ENCODE data around the gene KANK4. TPM values are rescaled to one million over a fixed set of nuclear protein-coding genes. Genes with fewer than 3 reads are reported as not detected.

The KANK4 gene
- polyA plus RNA-seq, 2 of the 4 experiments (the other 2 are of a cell fraction), result 0.66 to 0.81 TPM

DNA sequence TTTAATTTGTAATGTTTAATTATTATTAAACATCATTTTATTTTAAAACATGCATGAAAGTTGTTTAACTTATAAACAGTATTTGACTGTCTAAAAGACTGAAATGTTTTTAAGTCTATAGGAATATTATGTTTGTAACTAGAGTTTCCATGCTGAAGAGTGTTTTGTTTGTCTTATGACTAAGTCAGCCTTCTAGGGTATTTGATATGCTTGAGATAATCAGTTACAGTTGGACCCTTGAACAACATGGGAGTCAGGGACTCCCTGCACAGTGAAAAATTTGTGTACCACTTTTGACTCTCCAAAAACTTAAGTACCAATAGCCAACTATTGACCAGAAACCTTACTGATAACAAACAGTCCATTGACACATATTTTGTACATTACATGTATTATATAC lies 45.5 kb upstream of the KANK4 start:
- TF ChIP-seq, protein P1, sequence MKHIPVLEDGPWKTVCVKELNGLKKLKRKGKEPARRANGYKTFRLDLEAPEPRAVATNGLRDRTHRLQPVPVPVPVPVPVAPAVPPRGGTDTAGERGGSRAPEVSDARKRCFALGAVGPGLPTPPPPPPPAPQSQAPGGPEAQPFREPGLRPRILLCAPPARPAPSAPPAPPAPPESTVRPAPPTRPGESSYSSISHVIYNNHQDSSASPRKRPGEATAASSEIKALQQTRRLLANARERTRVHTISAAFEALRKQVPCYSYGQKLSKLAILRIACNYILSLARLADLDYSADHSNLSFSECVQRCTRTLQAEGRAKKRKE (CRISPR knock-in tag; IDR thresholded peaks at IDR 0.05; ENCODE audit: low read depth), result no peak
- TF ChIP-seq, protein P2, sequence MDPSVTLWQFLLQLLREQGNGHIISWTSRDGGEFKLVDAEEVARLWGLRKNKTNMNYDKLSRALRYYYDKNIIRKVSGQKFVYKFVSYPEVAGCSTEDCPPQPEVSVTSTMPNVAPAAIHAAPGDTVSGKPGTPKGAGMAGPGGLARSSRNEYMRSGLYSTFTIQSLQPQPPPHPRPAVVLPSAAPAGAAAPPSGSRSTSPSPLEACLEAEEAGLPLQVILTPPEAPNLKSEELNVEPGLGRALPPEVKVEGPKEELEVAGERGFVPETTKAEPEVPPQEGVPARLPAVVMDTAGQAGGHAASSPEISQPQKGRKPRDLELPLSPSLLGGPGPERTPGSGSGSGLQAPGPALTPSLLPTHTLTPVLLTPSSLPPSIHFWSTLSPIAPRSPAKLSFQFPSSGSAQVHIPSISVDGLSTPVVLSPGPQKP (IDR thresholded peaks at IDR 0.05; ENCODE audit: low read depth, low read length), result no peak
- TF ChIP-seq, protein P3, sequence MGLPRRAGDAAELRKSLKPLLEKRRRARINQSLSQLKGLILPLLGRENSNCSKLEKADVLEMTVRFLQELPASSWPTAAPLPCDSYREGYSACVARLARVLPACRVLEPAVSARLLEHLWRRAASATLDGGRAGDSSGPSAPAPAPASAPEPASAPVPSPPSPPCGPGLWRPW (IDR thresholded peaks at IDR 0.05), result no peak
- TF ChIP-seq HOXB13 (CRISPR knock-in tag; IDR thresholded peaks at IDR 0.05; ENCODE audit: low read depth) (no peak), CEBPB (IDR thresholded peaks at IDR 0.05) (no peak), HOXA7 (CRISPR knock-in tag; IDR thresholded peaks at IDR 0.05) (no peak), NPAS2 (CRISPR knock-in tag; IDR thresholded peaks at IDR 0.05; ENCODE audit: borderline replicate concordance) (no peak), RAD21 (conservative IDR thresholded peaks at IDR 0.05 in 1 of 2, IDR thresholded peaks at IDR 0.05 in 1 of 2) (no peak), SREBF2 (IDR thresholded peaks at IDR 0.05) (no peak), TP53 (CRISPR knock-in tag; IDR thresholded peaks at IDR 0.05) (no peak), HOXB5 (CRISPR knock-in tag; IDR thresholded peaks at IDR 0.05) (no peak), KDM5A (IDR thresholded peaks at IDR 0.05) (no peak), EP300 (IDR thresholded peaks at IDR 0.05) (no peak), GATA3 (IDR thresholded peaks at IDR 0.05; ENCODE audit: borderline replicate concordance) (no peak)
- TF ChIP-seq, protein P4, sequence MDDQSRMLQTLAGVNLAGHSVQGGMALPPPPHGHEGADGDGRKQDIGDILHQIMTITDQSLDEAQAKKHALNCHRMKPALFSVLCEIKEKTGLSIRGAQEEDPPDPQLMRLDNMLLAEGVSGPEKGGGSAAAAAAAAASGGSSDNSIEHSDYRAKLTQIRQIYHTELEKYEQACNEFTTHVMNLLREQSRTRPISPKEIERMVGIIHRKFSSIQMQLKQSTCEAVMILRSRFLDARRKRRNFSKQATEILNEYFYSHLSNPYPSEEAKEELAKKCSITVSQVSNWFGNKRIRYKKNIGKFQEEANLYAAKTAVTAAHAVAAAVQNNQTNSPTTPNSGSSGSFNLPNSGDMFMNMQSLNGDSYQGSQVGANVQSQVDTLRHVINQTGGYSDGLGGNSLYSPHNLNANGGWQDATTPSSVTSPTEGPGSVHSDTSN (IDR thresholded peaks at IDR 0.05), result no peak
- TF ChIP-seq, protein P5, sequence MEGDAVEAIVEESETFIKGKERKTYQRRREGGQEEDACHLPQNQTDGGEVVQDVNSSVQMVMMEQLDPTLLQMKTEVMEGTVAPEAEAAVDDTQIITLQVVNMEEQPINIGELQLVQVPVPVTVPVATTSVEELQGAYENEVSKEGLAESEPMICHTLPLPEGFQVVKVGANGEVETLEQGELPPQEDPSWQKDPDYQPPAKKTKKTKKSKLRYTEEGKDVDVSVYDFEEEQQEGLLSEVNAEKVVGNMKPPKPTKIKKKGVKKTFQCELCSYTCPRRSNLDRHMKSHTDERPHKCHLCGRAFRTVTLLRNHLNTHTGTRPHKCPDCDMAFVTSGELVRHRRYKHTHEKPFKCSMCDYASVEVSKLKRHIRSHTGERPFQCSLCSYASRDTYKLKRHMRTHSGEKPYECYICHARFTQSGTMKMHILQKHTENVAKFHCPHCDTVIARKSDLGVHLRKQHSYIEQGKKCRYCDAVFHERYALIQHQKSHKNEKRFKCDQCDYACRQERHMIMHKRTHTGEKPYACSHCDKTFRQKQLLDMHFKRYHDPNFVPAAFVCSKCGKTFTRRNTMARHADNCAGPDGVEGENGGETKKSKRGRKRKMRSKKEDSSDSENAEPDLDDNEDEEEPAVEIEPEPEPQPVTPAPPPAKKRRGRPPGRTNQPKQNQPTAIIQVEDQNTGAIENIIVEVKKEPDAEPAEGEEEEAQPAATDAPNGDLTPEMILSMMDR (IDR thresholded peaks at IDR 0.05), result no peak
- TF ChIP-seq, protein P6, sequence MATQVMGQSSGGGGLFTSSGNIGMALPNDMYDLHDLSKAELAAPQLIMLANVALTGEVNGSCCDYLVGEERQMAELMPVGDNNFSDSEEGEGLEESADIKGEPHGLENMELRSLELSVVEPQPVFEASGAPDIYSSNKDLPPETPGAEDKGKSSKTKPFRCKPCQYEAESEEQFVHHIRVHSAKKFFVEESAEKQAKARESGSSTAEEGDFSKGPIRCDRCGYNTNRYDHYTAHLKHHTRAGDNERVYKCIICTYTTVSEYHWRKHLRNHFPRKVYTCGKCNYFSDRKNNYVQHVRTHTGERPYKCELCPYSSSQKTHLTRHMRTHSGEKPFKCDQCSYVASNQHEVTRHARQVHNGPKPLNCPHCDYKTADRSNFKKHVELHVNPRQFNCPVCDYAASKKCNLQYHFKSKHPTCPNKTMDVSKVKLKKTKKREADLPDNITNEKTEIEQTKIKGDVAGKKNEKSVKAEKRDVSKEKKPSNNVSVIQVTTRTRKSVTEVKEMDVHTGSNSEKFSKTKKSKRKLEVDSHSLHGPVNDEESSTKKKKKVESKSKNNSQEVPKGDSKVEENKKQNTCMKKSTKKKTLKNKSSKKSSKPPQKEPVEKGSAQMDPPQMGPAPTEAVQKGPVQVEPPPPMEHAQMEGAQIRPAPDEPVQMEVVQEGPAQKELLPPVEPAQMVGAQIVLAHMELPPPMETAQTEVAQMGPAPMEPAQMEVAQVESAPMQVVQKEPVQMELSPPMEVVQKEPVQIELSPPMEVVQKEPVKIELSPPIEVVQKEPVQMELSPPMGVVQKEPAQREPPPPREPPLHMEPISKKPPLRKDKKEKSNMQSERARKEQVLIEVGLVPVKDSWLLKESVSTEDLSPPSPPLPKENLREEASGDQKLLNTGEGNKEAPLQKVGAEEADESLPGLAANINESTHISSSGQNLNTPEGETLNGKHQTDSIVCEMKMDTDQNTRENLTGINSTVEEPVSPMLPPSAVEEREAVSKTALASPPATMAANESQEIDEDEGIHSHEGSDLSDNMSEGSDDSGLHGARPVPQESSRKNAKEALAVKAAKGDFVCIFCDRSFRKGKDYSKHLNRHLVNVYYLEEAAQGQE (IDR thresholded peaks at IDR 0.05), result no peak
- ChIA-PET POLR2A (no interaction called here), CTCF (no interaction called here)
- Histone ChIP-seq H3K4me2 (no peak overlapping the region), H3K27ac (no peak overlapping the region), H3K4me3 (no peak overlapping the region), H3K4me1 (no peaks in the 10 kb centered on the region), H3K9me3 (no peaks in the 10 kb centered on the region)
- FAIRE-seq, result no peak
- ATAC-seq, result no peak
- no peak for DNase-seq (ENCODE audit: low read depth in 1 of 2, low spot score in 1 of 2)

DNA sequence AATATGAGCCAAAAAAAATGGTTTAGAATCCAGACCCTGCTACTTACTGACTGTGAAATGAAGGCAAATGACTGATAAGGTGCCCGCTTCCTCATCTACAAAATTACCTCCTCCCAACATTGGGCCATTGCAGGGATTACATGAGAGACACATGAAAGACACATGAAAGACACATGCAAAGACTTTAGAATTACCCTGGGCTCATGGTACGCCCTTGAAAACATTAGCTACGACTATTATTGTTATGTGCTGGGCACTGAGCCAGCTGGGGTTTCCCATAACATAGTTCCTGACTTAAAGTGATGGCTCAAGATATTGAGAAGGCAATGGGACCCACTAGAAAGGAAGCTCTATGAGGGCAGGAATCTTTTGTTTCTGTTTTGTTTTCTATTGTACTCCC lies 43.7 kb upstream of the KANK4 start:
- Histone ChIP-seq H3K9me3 (no peaks in the 10 kb centered on the region), H3K4me3 (no peak overlapping the region), H3K27ac (no peak overlapping the region), H3K4me2 (no peak overlapping the region), H3K4me1 (no peaks in the 10 kb centered on the region)
- DNase-seq (ENCODE audit: low read depth in 1 of 2, low spot score in 1 of 2) (no peak), ATAC-seq (no peak), FAIRE-seq (no peak)
- ChIA-PET POLR2A (no interaction called here), CTCF (no interaction called here)
- WGBS (ENCODE audit: missing lambda C conversion rate), result 73% methylated on average over 3 of the region's 3 CpGs
- TF ChIP-seq NFE2L2 (conservative IDR thresholded peaks at IDR 0.05; ENCODE audit: low read length) (no peak), ZC3H11A (IDR thresholded peaks at IDR 0.05) (no peak), CHD4 (IDR thresholded peaks at IDR 0.05; ENCODE audit: borderline replicate concordance) (no peak), CBX8 (IDR thresholded peaks at IDR 0.05) (no peak), MAZ (IDR thresholded peaks at IDR 0.05; ENCODE audit: borderline replicate concordance, low read depth, low read length) (no peak), ZFP36 (IDR thresholded peaks at IDR 0.05; ENCODE audit: borderline replicate concordance, partially characterized antibody) (no peak), FOXS1 (CRISPR knock-in tag; IDR thresholded peaks at IDR 0.05) (no peak), EHF (CRISPR knock-in tag; IDR thresholded peaks at IDR 0.05) (no peak)
- TF ChIP-seq, protein P7, sequence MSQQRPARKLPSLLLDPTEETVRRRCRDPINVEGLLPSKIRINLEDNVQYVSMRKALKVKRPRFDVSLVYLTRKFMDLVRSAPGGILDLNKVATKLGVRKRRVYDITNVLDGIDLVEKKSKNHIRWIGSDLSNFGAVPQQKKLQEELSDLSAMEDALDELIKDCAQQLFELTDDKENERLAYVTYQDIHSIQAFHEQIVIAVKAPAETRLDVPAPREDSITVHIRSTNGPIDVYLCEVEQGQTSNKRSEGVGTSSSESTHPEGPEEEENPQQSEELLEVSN (IDR thresholded peaks at IDR 0.05; ENCODE audit: borderline replicate concordance, low read depth), result no peak
- TF ChIP-seq, protein P4 (IDR thresholded peaks at IDR 0.05), result no peak
- TF ChIP-seq, protein P8, sequence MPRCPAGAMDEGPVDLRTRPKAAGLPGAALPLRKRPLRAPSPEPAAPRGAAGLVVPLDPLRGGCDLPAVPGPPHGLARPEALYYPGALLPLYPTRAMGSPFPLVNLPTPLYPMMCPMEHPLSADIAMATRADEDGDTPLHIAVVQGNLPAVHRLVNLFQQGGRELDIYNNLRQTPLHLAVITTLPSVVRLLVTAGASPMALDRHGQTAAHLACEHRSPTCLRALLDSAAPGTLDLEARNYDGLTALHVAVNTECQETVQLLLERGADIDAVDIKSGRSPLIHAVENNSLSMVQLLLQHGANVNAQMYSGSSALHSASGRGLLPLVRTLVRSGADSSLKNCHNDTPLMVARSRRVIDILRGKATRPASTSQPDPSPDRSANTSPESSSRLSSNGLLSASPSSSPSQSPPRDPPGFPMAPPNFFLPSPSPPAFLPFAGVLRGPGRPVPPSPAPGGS (IDR thresholded peaks at IDR 0.05), result no peak

All from A549 (cell line).